ENCODE measurements around the gene NPPB. TPM values are rescaled to one million over a fixed set of nuclear protein-coding genes. Genes with fewer than 3 reads are reported as not detected.

Gene NPPB
- total and polyA plus RNA-seq, 9 of the 15 experiments (the other 6 are each of a cell fraction or from before 2014, with no cell fraction given): not detected

DNA sequence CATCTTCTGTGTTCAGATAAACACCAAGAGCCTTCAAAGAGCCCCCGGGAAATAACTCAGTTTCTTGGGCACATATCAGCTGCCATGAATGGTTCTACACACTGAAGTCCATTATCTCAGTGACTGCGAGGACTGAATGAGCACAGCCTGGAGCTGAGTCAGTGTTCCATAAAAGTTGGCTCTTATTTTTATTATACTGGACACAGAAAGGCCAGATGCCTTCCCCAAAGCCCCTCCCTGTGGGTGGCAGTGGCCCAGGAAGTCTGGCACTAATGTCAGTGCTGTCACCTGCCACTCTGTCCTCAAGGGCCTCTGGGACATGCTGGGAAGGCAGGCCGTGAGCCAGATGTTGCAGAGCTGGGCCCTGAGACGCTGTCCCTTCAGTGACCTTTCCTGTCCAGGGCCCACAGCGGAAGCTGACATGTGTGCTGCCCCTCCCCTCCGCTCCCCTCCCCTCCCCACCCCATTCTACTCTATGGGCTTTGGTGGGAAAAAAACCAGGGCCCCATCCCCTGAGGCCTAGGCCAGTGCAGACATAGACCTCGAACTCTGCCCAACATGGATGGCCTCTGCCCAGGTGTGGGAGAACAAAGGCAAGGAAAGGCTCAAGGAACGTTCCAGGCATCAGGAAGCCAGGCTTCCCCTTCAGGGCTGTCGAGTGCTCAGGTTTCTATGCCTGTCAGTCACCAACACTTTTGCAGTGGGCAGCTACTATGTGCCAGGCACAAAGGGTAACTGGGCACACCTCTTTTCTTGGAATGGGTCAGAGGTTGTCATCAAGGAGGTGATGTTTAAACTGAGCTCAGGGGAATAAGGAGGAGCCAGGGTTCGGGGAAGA lies 22.4 kb upstream of the NPPB start (continued):
- TF ChIP-seq KAT8 (IDR thresholded peaks at IDR 0.05; ENCODE audit: low read depth) (no peak), ZBTB7A (IDR thresholded peaks at IDR 0.05; ENCODE audit: borderline replicate concordance, control insufficient read depth, low read depth, low read length) (peak; percentile 43; the same call in 1 of the 2 replicates), ZNF830 (CRISPR knock-in tag; IDR thresholded peaks at IDR 0.05) (0 out of 2 replicates have a peak, but pooled peaks have one; percentile 27), TEAD2 (tag; IDR thresholded peaks at IDR 0.05) (no peak), SNRNP70 (optimal IDR thresholded peaks at IDR 0.05; ENCODE audit: low read depth, low read length) (no peak), GATAD2A (IDR thresholded peaks at IDR 0.05) (0 out of 2 replicates have a peak, but pooled peaks have one; percentile 32), KLF10 (CRISPR knock-in tag; IDR thresholded peaks at IDR 0.05) (no peak), TCF7L2 (IDR thresholded peaks at IDR 0.05; ENCODE audit: low read depth, low read length) (no peak), MECOM (CRISPR knock-in tag; IDR thresholded peaks at IDR 0.05) (peak; percentile 72; the same call in 1 of the 2 replicates), GTF2A2 (tag; IDR thresholded peaks at IDR 0.05) (no peak; the same call in 1 of the 2 replicates), ZNF408 (CRISPR knock-in tag; IDR thresholded peaks at IDR 0.05; ENCODE audit: low read depth) (no peak), RFX1 (IDR thresholded peaks at IDR 0.05) (no peak)
- TF ChIP-seq, protein P1, sequence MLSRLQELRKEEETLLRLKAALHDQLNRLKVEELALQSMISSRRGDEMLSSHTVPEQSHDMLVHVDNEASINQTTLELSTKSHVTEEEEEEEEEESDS (CRISPR knock-in tag; IDR thresholded peaks at IDR 0.05): no peak
- TF ChIP-seq, protein P2, sequence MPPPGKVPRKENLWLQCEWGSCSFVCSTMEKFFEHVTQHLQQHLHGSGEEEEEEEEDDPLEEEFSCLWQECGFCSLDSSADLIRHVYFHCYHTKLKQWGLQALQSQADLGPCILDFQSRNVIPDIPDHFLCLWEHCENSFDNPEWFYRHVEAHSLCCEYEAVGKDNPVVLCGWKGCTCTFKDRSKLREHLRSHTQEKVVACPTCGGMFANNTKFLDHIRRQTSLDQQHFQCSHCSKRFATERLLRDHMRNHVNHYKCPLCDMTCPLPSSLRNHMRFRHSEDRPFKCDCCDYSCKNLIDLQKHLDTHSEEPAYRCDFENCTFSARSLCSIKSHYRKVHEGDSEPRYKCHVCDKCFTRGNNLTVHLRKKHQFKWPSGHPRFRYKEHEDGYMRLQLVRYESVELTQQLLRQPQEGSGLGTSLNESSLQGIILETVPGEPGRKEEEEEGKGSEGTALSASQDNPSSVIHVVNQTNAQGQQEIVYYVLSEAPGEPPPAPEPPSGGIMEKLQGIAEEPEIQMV (tag; conservative IDR thresholded peaks at IDR 0.05; ENCODE audit: low read depth): no peak
- TF ChIP-seq, protein P3, sequence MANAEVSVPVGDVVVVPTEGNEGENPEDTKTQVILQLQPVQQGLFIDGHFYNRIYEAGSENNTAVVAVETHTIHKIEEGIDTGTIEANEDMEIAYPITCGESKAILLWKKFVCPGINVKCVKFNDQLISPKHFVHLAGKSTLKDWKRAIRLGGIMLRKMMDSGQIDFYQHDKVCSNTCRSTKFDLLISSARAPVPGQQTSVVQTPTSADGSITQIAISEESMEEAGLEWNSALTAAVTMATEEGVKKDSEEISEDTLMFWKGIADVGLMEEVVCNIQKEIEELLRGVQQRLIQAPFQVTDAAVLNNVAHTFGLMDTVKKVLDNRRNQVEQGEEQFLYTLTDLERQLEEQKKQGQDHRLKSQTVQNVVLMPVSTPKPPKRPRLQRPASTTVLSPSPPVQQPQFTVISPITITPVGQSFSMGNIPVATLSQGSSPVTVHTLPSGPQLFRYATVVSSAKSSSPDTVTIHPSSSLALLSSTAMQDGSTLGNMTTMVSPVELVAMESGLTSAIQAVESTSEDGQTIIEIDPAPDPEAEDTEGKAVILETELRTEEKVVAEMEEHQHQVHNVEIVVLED (CRISPR knock-in tag; IDR thresholded peaks at IDR 0.05): no peak
- TF ChIP-seq, protein P4, sequence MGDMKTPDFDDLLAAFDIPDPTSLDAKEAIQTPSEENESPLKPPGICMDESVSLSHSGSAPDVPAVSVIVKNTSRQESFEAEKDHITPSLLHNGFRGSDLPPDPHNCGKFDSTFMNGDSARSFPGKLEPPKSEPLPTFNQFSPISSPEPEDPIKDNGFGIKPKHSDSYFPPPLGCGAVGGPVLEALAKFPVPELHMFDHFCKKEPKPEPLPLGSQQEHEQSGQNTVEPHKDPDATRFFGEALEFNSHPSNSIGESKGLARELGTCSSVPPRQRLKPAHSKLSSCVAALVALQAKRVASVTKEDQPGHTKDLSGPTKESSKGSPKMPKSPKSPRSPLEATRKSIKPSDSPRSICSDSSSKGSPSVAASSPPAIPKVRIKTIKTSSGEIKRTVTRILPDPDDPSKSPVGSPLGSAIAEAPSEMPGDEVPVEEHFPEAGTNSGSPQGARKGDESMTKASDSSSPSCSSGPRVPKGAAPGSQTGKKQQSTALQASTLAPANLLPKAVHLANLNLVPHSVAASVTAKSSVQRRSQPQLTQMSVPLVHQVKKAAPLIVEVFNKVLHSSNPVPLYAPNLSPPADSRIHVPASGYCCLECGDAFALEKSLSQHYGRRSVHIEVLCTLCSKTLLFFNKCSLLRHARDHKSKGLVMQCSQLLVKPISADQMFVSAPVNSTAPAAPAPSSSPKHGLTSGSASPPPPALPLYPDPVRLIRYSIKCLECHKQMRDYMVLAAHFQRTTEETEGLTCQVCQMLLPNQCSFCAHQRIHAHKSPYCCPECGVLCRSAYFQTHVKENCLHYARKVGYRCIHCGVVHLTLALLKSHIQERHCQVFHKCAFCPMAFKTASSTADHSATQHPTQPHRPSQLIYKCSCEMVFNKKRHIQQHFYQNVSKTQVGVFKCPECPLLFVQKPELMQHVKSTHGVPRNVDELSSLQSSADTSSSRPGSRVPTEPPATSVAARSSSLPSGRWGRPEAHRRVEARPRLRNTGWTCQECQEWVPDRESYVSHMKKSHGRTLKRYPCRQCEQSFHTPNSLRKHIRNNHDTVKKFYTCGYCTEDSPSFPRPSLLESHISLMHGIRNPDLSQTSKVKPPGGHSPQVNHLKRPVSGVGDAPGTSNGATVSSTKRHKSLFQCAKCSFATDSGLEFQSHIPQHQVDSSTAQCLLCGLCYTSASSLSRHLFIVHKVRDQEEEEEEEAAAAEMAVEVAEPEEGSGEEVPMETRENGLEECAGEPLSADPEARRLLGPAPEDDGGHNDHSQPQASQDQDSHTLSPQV (IDR thresholded peaks at IDR 0.05): peak; percentile 99
- TF ChIP-seq, protein P5, sequence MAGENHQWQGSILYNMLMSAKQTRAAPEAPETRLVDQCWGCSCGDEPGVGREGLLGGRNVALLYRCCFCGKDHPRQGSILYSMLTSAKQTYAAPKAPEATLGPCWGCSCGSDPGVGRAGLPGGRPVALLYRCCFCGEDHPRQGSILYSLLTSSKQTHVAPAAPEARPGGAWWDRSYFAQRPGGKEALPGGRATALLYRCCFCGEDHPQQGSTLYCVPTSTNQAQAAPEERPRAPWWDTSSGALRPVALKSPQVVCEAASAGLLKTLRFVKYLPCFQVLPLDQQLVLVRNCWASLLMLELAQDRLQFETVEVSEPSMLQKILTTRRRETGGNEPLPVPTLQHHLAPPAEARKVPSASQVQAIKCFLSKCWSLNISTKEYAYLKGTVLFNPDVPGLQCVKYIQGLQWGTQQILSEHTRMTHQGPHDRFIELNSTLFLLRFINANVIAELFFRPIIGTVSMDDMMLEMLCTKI (IDR thresholded peaks at IDR 0.05; ENCODE audit: partially characterized antibody): no peak

Data from K562 (cell line).